Tibial nerve (tissue), 4 donors: ENCODE results near the gene UTS2. TPM values are rescaled to one million over a fixed set of nuclear protein-coding genes. Genes with fewer than 3 reads are reported as not detected.

Experiments used
- DNase-seq, 2 donors: peaks; one replicate each; pipeline ENCODE4 v3.0.0-alpha.2; 2019; ENCODE audit warnings: low spot score in 2 of 2
- H3K27ac ChIP-seq, 4 donors: fragments of 200-600 bp; sonication (generic) in 3 of 4; one replicate each; pipeline ENCODE4 v1.5.1; 2017 to 2019; ENCODE audit warnings: mild to moderate bottlenecking in 1 of 4
- H3K27me3 ChIP-seq, 2 donors: fragments of 200-600 bp; sonication (generic) in 1 of 2; one replicate each; pipeline versions ENCODE4 v1.5.1 to v1.6.0; 2017 to 2019
- H3K36me3 ChIP-seq, 3 donors: fragments of 200-600 bp; sonication (generic); one replicate each; pipeline ENCODE4 v1.5.1; 2018 to 2019
- H3K4me1 ChIP-seq, 4 donors: fragments of 200-600 bp; sonication (generic) in 3 of 4; one replicate each; pipeline ENCODE4 v1.5.1; 2017 to 2019
- H3K4me3 ChIP-seq, 4 donors: fragments of 200-600 bp; sonication (generic) in 3 of 4; one replicate each; pipeline ENCODE4 v1.5.1; 2017 to 2019; ENCODE audit warnings: mild to moderate bottlenecking in 1 of 4, moderate library complexity in 1 of 4
- H3K9me3 ChIP-seq, 4 donors: fragments of 200-600 bp; sonication (generic) in 3 of 4; one replicate each; pipeline ENCODE4 v1.5.1; 2017 to 2019
- EP300 ChIP-seq, 2 donors: sonication (generic); formaldehyde crosslinking; IDR thresholded peaks; one replicate each; pipeline ENCODE4 v1.6.1; 2017; ENCODE audit warnings: antibody characterized with exemption in 2 of 2, mild to moderate bottlenecking in 1 of 2
- POLR2A ChIP-seq, 2 donors: fragments of 450-650 bp; IDR thresholded peaks; one replicate each; pipeline ENCODE4 v1.6.1; 2017; ENCODE audit warnings: antibody characterized with exemption in 2 of 2, mild to moderate bottlenecking in 2 of 2, moderate library complexity in 2 of 2
- WGBS, 2 donors: methylation state at CpG; one replicate each; pipeline ENCODE4 v1.1.5; 2018; 5-methylcytosine and 5-hydroxymethylcytosine counted together
- total RNA-seq, 4 donors: library from RNA; depleted of rRNA; stranded (reverse); fragments of >200 nt; gene quantifications; one replicate each; pipeline ENCODE4 v1.1.0, GENCODE V29; 2016
- TF ChIP-seq, protein P1 (sequence below), 5 experiments: fragments of 200-600 bp in 3 of 5; fragments of 450-650 bp in 2 of 5; sonication (generic) in 3 of 5; IDR thresholded peaks; one replicate each; pipeline ENCODE4 v1.5.1; 2016 to 2019; ENCODE audit warnings: antibody characterized with exemption in 5 of 5, mild to moderate bottlenecking in 3 of 5, moderate library complexity in 2 of 5

The UTS2 gene, protein sequence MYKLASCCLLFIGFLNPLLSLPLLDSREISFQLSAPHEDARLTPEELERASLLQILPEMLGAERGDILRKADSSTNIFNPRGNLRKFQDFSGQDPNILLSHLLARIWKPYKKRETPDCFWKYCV
- under 1 TPM in 1 of 4 donors, not detected in 3; 0.84 TPM for total RNA-seq

DNA sequence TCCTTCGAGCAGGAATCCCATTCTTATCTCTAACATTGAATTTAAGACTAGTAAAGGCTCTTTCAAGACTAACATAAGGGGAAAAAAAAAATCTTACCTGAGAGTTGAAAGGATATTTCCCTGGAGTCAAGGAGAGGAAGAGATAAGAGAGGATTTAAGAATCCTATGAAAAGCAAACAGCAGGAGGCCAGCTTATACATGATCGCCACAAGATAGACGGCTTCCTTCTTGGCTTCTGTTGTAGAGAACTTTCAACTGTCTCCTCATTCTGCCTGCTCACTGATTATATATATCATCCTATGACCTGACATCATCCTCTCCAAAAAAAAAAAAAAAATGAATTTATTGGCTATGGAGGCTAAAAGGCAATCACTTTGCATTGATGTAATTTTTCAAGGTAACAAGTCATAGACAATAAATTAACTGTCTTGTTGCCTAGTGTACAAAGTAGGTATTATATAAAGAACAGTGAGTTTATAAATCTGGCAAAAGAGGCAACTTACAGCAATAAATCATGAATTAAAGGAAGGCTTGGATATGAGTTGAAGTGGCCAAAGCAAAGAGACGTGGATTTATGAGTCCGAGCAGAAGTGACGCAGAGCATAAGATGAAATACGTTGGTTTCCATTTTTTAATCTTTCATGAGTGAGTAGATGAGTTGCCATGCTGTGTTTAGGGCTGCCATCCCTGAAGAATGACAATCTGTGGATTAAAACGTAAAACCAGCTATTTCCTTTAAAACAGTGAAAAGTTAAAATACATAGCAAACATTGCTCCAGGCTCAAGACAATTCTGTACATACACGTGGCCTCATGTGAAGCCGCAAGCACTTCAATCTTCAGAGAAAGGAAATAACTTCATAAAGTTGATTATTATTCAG, at the start of gene UTS2:
Gene UTS2, minus strand, starts transcription at position 262 of the 880 bp plus-strand sequence. Its CDS starts 62 bp downstream, at position 200.
- WGBS, 2 donors: 69 to 71% methylated on average over 10 of the region's 10 CpGs
- H3K4me3 ChIP-seq: no peak within 1 kb of the TSS

DNA sequence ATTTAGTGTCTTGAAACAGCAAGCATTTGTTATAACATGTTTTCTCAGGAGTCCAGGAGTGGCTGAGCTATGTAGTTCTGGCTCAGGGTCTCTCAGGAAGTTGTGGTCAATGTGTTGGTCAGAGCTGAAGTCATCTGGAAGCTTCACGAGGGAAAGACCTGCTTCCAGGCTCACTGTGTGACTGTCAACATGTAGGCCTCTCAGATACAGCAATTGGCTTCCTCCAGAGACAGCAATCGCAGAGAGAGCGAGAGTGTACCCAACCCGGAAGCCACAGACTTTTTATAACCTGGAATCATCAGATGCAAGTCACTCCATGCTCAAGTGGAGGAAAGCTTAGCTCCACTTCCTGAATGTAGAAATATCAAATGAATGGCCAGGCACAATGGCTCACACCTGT, 46.9 kb upstream of the UTS2 start:
- TF ChIP-seq POLR2A (IDR thresholded peaks at IDR 0.05): no peak
- TF ChIP-seq, protein P1, sequence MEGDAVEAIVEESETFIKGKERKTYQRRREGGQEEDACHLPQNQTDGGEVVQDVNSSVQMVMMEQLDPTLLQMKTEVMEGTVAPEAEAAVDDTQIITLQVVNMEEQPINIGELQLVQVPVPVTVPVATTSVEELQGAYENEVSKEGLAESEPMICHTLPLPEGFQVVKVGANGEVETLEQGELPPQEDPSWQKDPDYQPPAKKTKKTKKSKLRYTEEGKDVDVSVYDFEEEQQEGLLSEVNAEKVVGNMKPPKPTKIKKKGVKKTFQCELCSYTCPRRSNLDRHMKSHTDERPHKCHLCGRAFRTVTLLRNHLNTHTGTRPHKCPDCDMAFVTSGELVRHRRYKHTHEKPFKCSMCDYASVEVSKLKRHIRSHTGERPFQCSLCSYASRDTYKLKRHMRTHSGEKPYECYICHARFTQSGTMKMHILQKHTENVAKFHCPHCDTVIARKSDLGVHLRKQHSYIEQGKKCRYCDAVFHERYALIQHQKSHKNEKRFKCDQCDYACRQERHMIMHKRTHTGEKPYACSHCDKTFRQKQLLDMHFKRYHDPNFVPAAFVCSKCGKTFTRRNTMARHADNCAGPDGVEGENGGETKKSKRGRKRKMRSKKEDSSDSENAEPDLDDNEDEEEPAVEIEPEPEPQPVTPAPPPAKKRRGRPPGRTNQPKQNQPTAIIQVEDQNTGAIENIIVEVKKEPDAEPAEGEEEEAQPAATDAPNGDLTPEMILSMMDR (IDR thresholded peaks at IDR 0.05): no peak
- no peak for TF ChIP-seq EP300 (IDR thresholded peaks at IDR 0.05)
- H3K27me3 ChIP-seq: no peaks in the 10 kb centered on the region
- no peaks in the 10 kb centered on the region for H3K9me3 ChIP-seq
- peaks cover 0 to 7% (median 0%) of the 10 kb centered on the region in 4 donors for H3K4me1 ChIP-seq
- WGBS, 2 donors: 66 to 73% methylated on average over 4 of the region's 4 CpGs
- DNase-seq: no peak
- no peaks in the 10 kb centered on the region for H3K36me3 ChIP-seq
- no peak overlapping the region for H3K27ac ChIP-seq
- no peak overlapping the region for H3K4me3 ChIP-seq

More for the DNA sequence above, at the start of gene UTS2:
- no peaks in the 10 kb centered on the region for H3K9me3 ChIP-seq
- DNase-seq: no peak
- no peaks in the 10 kb centered on the region for H3K4me1 ChIP-seq
- H3K27ac ChIP-seq: no peak within 1 kb of the TSS
- no peaks in the 10 kb centered on the region for H3K27me3 ChIP-seq
- TF ChIP-seq EP300 (IDR thresholded peaks at IDR 0.05): no peak
- TF ChIP-seq, protein P1 (IDR thresholded peaks at IDR 0.05): no peak
- TF ChIP-seq POLR2A (IDR thresholded peaks at IDR 0.05): no peak
- H3K36me3 ChIP-seq: peaks cover 0 to 7% (median 0%) of the 10 kb centered on the region in 3 donors

DNA sequence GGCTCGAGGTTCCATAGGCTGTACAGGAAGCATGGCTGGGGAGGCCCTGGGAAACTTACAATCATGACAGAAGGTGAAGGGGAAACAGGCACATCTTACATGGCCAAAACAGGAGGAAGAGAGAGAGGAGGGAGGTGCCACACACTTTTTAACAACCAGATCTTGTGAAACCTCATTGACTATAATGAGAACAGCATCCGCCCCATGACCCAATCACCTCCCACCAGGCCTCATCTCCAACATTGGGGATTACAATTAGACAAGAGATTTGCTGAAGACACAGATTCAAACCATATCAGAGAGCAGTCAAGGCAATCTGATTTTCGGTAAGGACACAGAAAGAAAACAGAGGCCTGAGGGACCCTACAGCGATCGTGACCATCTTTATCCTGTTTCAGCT, 46.1 kb upstream of the UTS2 start:
- no peak for DNase-seq
- WGBS, 2 donors: 86 to 87% methylated on average over 5 of the region's 5 CpGs
- H3K27ac ChIP-seq: no peak overlapping the region
- no peak overlapping the region for H3K4me3 ChIP-seq
- H3K9me3 ChIP-seq: no peaks in the 10 kb centered on the region
- TF ChIP-seq POLR2A (IDR thresholded peaks at IDR 0.05) (no peak), EP300 (IDR thresholded peaks at IDR 0.05) (no peak)
- TF ChIP-seq, protein P1 (IDR thresholded peaks at IDR 0.05): no peak
- peaks cover 0 to 9% (median 0%) of the 10 kb centered on the region in 4 donors for H3K4me1 ChIP-seq
- H3K27me3 ChIP-seq: no peaks in the 10 kb centered on the region
- no peaks in the 10 kb centered on the region for H3K36me3 ChIP-seq

DNA sequence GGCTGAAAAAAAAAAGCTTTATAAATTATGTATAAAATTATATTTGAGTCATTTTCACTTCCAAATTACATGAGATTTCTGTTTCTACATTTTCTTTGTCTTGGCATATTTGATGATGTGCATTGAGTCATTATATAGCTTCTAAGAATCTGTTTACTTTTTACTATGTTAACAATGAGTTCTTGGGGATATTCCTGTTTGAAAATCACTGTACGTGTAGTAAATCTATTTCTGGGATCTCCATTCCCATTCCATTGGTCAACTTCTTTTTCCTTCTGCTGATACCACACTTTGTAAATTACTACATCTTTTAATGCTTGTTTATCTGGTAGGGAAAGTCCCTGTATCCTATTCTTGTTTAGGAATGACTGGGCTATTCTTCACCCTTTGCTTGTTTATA, 44.1 kb upstream of the UTS2 start:
- no peaks in the 10 kb centered on the region for H3K9me3 ChIP-seq
- H3K27me3 ChIP-seq: no peaks in the 10 kb centered on the region
- no peak overlapping the region for H3K27ac ChIP-seq
- no peak for DNase-seq
- H3K36me3 ChIP-seq: no peaks in the 10 kb centered on the region
- H3K4me3 ChIP-seq: no peak overlapping the region
- WGBS, 2 donors: 74 to 85% methylated on average over 1 of the region's 1 CpG
- TF ChIP-seq, protein P1 (IDR thresholded peaks at IDR 0.05): no peak
- TF ChIP-seq EP300 (IDR thresholded peaks at IDR 0.05): no peak
- no peak for TF ChIP-seq POLR2A (IDR thresholded peaks at IDR 0.05)
- H3K4me1 ChIP-seq: peaks cover 0 to 8% (median 0%) of the 10 kb centered on the region in 4 donors
